LNCaP clone FGC (cell line): ENCODE data around the gene MAD1L1.

Experiments used
- DNase-seq: peaks from one replicate; pipeline ENCODE4 v3.0.0-alpha.2; 2011; ENCODE audit warnings: low read depth
- H3K4me3 ChIP-seq: 2 replicates; pipeline ENCODE4 v1.5.1; 2011; ENCODE audit warnings: mild to moderate bottlenecking, low read depth, low read length, control low read depth
- TF ChIP-seq, protein P1 (sequence below): IDR thresholded peaks from 2 replicates; pipeline ENCODE4 v1.5.1; 2012; ENCODE audit warnings: mild to moderate bottlenecking; ENCODE audit not compliant: control insufficient read depth, insufficient read depth; ENCODE audit errors: extremely low read depth

The MAD1L1 gene

DNA sequence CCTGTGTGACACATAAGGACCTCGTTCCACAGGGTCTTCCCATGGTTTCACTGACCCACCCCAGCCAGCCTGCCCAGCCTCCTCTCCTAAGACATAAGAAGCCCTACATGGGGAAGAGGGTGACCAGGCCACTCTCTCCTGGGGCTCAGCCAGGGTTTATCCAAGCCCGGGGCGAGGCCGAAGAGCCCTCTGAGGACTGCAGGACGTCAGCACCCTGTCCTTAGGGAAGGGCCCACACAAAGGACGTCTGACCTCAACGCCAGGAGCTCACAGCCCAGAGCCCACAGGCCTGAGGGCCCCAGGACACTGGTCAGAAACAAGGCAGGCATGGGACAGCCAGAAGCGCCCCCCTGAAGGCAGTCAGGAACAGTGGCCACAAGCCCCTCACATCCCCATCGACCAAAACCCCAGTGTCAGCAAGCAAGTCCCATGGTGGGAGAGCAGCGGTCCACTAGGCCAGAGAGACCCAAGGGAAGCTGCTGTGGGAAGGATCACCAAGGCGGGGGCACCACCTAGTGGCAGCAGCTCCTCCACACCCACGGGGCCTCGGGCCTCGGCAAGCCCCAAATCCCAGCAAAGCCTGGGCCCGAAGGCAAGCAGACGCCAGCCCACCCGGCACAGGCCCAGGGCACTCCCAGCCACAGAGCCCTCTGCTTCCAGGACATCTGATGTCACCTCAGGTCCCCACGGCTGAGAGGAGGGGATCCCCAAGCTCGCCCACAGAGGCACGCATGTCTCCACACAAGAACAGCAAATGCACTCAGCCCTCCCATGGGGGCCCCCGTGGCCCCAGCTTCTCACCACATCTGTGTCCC lies 23.4 kb downstream of the MAD1L1 start:
- TF ChIP-seq, protein P1, sequence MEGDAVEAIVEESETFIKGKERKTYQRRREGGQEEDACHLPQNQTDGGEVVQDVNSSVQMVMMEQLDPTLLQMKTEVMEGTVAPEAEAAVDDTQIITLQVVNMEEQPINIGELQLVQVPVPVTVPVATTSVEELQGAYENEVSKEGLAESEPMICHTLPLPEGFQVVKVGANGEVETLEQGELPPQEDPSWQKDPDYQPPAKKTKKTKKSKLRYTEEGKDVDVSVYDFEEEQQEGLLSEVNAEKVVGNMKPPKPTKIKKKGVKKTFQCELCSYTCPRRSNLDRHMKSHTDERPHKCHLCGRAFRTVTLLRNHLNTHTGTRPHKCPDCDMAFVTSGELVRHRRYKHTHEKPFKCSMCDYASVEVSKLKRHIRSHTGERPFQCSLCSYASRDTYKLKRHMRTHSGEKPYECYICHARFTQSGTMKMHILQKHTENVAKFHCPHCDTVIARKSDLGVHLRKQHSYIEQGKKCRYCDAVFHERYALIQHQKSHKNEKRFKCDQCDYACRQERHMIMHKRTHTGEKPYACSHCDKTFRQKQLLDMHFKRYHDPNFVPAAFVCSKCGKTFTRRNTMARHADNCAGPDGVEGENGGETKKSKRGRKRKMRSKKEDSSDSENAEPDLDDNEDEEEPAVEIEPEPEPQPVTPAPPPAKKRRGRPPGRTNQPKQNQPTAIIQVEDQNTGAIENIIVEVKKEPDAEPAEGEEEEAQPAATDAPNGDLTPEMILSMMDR, result peak; percentile 85
- DNase-seq, result no peak
- H3K4me3 ChIP-seq, result no peak overlapping the region

DNA sequence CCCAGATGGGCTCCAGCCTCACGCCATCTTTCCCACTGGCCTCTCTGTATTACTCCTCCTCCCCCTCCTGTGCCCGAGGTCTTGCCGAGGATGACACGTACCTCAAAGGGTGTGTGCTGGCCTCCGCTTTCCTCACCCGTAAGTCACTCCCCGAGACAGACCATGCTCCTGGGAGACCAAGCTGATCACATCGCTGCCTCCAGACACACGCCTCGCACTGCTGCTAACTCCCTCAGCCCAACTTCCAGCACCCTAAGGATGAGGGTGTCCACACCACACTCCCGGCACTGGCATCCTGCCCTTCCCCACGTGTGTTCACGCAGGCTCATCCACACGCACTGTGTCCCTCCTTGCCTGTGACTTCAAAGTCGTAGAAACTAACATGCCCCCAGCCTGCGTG lies 24.0 kb downstream of the MAD1L1 start:
- TF ChIP-seq, protein P1, result no peak

DNA sequence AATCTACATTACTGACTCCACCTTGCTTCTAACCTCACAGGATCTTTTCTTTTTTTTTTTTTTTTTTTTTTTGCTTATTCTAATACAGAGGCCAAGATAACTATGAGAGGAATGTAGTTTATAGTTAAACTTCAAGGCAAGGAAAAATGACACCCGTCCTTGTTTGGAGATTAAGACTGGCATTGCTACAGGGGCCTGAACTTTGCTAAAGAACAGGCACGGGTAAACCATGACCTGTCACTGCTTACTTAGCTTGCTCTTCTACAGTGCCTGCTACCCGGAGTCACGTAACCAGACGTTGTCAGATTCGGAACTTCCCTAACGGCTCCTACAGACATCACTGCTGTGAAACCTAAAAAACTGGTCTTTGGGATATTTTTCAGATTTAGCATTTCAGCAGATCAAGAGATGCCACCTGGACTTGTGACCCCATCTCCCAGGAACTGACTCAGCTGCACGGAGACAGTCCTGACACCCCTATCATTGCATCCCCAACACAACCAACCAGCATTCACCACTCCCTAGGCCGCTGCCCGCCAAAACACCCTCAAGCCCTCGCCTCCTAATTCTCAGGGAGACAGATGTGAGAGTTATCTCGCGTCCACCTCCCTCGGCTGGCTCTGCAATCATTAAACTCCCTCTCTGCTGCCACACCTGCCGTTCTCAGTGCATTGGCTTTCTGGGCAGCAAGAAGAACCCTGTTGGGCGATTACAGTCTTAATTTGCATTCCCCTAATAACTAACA lies 27.5 kb downstream of the MAD1L1 start:
- DNase-seq, result no peak
- TF ChIP-seq, protein P1, result no peak
- no peak overlapping the region for H3K4me3 ChIP-seq

More for the DNA sequence above, 24.0 kb downstream of the MAD1L1 start:
- H3K4me3 ChIP-seq, result no peak overlapping the region
- no peak for DNase-seq

DNA sequence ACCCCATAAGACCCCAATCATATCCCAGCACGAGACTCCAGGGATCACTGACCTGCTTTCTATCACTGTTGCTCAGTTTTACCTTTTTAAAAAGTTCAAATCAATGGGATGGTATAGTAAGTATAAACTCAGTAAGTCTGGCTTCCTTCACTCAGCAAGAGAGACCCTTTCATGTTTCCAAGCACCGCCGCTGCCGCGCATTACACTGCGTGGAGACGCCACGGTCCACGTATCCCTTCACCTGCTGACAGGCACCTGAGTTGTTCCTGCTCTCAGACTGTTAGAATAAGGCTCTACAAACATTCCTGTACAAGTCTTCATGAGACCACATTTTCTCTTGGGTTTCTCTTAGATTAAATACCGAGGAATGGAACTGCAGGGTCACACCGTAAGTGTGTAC lies 28.3 kb downstream of the MAD1L1 start:
- H3K4me3 ChIP-seq, result no peak overlapping the region
- TF ChIP-seq, protein P1, result no peak
- DNase-seq, result no peak

DNA sequence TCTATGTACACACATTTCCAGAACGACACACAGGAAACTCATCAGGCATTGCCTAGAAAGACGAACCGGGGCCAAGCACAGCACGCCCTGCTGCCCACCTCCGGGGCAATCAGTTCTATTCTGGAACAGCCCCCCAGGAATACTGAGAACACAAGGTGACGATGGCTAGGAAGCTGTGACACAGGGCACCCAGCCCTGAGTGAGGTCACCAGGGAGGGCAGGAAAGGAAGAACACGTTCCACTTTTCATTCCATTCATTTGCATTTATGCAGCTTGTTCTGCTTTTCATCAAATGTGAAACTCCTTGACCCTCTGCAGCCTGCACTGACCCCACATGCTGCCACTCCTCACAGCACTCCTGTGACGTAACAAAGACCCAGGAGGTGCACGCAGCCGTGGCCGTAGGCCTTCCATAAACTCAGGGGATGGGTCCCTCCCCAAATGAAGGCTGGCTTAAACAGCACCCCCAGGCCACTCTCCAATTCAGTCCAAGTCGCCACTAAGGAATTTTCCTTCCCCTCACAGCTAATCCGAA lies 28.9 kb downstream of the MAD1L1 start:
- TF ChIP-seq, protein P1, result no peak
- H3K4me3 ChIP-seq, result no peak overlapping the region
- no peak for DNase-seq

DNA sequence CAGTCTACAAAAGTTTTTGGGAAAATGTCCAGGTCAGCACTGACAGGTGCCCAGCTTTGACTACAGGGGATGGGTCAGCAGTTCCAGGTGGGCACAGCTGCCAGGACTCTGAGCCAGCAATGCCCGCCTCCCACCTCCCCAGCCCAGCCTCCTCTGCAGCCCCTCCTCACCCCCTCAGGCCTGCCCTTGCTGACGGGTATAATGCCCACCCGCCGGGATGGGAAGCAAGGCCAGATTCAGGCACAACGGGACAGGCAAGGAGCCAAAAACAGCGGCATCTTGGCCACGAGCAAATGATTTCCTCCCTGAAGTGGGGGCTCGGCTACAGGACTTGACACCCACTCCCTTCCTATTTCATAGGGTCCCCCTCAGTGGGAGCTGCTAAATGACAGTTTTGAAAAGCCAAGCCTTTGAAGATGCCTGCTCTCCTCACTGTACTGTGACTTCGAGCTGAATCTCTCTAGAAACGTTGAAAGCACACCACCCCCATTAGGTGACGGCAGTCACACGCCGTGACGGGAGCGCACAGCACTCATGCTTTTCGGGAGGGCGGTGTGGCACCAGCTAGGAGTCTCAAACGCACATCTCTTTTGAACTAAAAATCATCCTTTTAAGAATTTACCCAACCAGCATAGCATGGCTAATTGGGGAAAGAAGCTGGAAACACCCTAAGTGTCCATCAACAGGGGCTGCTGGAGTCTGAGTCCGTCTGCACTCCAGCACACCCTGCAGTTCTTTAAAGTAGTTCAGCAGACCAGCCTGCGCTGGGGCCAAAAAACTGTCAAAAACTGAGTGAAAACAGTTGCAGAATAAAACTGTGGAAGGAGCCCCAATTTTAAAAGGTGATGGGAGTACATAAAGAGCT lies 29.6 kb downstream of the MAD1L1 start:
- no peak overlapping the region for H3K4me3 ChIP-seq
- no peak for DNase-seq
- TF ChIP-seq, protein P1, result no peak
